K562 (cell line): ENCODE measurements around the gene C10orf90. TPM values are rescaled to one million over a fixed set of nuclear protein-coding genes. Genes with fewer than 3 reads are reported as not detected.

Experiments used
- ATAC-seq: fragments of 200-7000 bp; cut with Tn5 transposase; 3 replicates; pipeline ENCODE4 v1.9.1; 2020; ENCODE audit warnings: moderate library complexity
- BruUV-seq: library from RNA; stranded (reverse); fragments of 400-500 nt; replicated peaks from 2 replicates; lab custom pipeline; 2021; lab: Mats Ljungman, UMichigan
- CTCF ChIA-PET: fragments of 300-600 bp; formaldehyde crosslinking; extraction: SDS; loops from one replicate; lab custom pipeline; 2021; ENCODE audit warnings: low intra/inter-chr PET ratio; lab: Yijun Ruan, JAX
- POLR2A ChIA-PET: fragments of 300-600, 350-650 bp; sonication (Branson Sonifier 250); formaldehyde crosslinking; extraction: SDS; loops from one replicate; lab custom pipeline; 2021; ENCODE audit warnings: antibody characterized with exemption, inconsistent platforms; lab: Yijun Ruan, JAX
- DNase-seq, 4 experiments: peaks; one replicate each; pipeline versions ENCODE4 v3.0.0 to v3.0.0-alpha.2; 2011 to 2018; ENCODE audit warnings: low spot score in 3 of 4, mixed read lengths in 3 of 4; ENCODE audit errors: extremely low read depth in 1 of 4
- FAIRE-seq: peaks from 2 replicates; lab custom pipeline; 2011; peaks lifted over from hg19 to GRCh38; lab: Jason Lieb, UNC
- H2AFZ ChIP-seq: 2 replicates; pipeline ENCODE4 v1.6.0; 2011; ENCODE audit warnings: low read depth, low read length, control low read depth, inconsistent platforms
- H3K27ac ChIP-seq: fragments of 200-600 bp; 3 replicates; pipeline ENCODE4 v1.8.0; 2011; ENCODE audit warnings: low read depth, mild to moderate bottlenecking, control low read depth, inconsistent platforms, low read length, moderate library complexity, mixed read lengths; ENCODE audit errors: extremely low read depth
- H3K27me3 ChIP-seq, 2 experiments: fragments of 300-600 bp in 1 of 2; 2 replicates in 1 of 2; 3 replicates in 1 of 2; pipeline versions ENCODE4 v1.6.0 to v1.8.0; 2011; ENCODE audit warnings: inconsistent platforms in 2 of 2, low read length in 2 of 2, mild to moderate bottlenecking in 1 of 2, mixed read lengths in 1 of 2, moderate library complexity in 1 of 2; ENCODE audit not compliant: control insufficient read depth in 2 of 2, insufficient read depth in 2 of 2
- H3K36me3 ChIP-seq: fragments of 300-600 bp; 3 replicates; pipeline ENCODE4 v1.8.0; 2011; ENCODE audit warnings: mild to moderate bottlenecking, low read length, inconsistent platforms; ENCODE audit not compliant: control insufficient read depth, insufficient read depth
- H3K4me1 ChIP-seq, 2 experiments: fragments of 200-600 bp in 1 of 2; replicated peaks in 1 of 2; 2 replicates in 1 of 2; 3 replicates in 1 of 2; pipeline versions ENCODE4 v1.5.1 to v1.8.0; 2011; ENCODE audit warnings: inconsistent platforms in 2 of 2, low read length in 2 of 2, mild to moderate bottlenecking in 1 of 2, mixed read lengths in 1 of 2, moderate library complexity in 1 of 2; ENCODE audit not compliant: control insufficient read depth in 2 of 2, insufficient read depth in 2 of 2
- H3K4me2 ChIP-seq: 2 replicates; pipeline ENCODE4 v1.6.1; 2011; ENCODE audit warnings: low read length, control low read depth, inconsistent platforms, mixed read lengths; ENCODE audit not compliant: insufficient read depth
- H3K4me3 ChIP-seq: fragments of 200-600 bp; sonication (generic), shearing (Covaris generic); 2 replicates; pipeline ENCODE4 v1.5.1; 2016; ENCODE audit warnings: control low read depth, inconsistent platforms
- H3K79me2 ChIP-seq: fragments of 200-600 bp; 3 replicates; pipeline ENCODE4 v1.8.0; 2011; ENCODE audit warnings: low read length, inconsistent platforms; ENCODE audit not compliant: control insufficient read depth, insufficient read depth
- H3K9ac ChIP-seq, 2 experiments: 2 replicates each; pipeline versions ENCODE4 v1.6.0 to v1.6.1; 2011; ENCODE audit warnings: low read depth in 2 of 2, low read length in 2 of 2, control low read depth in 1 of 2, inconsistent platforms in 1 of 2, mild to moderate bottlenecking in 1 of 2, mixed read lengths in 1 of 2; ENCODE audit not compliant: insufficient read depth in 1 of 2
- H3K9me1 ChIP-seq: one replicate; pipeline ENCODE4 v1.6.0; 2011; ENCODE audit warnings: inconsistent platforms, mild to moderate bottlenecking, low read length, moderate library complexity; ENCODE audit not compliant: control insufficient read depth, insufficient read depth
- H3K9me3 ChIP-seq: replicated peaks from 2 replicates; pipeline ENCODE4 v1.5.1; 2011; ENCODE audit warnings: low read depth, low read length, inconsistent platforms; ENCODE audit not compliant: control insufficient read depth, insufficient read depth
- H4K20me1 ChIP-seq: replicated peaks from 2 replicates; pipeline ENCODE4 v1.6.1; 2011; ENCODE audit warnings: low read length, inconsistent platforms, mixed read lengths; ENCODE audit not compliant: control insufficient read depth, insufficient read depth
- GABPB1 ChIP-seq: sonication (generic); formaldehyde crosslinking; IDR thresholded peaks from 2 replicates; pipeline ENCODE4 v1.8.0; 2022; ENCODE audit warnings: mild to moderate bottlenecking, missing genetic modification reagents
- HINFP ChIP-seq: fragments of 450-650 bp; conservative IDR thresholded peaks from 2 replicates; pipeline ENCODE4 v1.6.1; 2016; ENCODE audit warnings: missing genetic modification characterization, low read depth, mild to moderate bottlenecking, control low read depth, missing compliant biosample characterization
- RAD51 ChIP-seq: fragments of 450-650 bp; IDR thresholded peaks from 2 replicates; pipeline ENCODE4 v1.7.1; 2016; ENCODE audit warnings: low read depth, mild to moderate bottlenecking, borderline replicate concordance
- RBBP5 ChIP-seq: fragments of 200-600 bp; sonication (generic); IDR thresholded peaks from 2 replicates; pipeline ENCODE4 v1.6.1; 2012; ENCODE audit warnings: borderline replicate concordance, mild to moderate bottlenecking, low read length, control low read depth, inconsistent platforms; ENCODE audit not compliant: insufficient read depth, poor library complexity, severe bottlenecking
- SPI1 ChIP-seq: IDR thresholded peaks from 2 replicates; pipeline ENCODE4 v1.6.1; 2011; ENCODE audit warnings: low read depth, low read length, control low read depth, borderline replicate concordance
- TRIM24 ChIP-seq, 2 experiments: fragments of 450-650 bp; IDR thresholded peaks; 2 replicates each; pipeline ENCODE4 v1.6.1; 2016
- TRIM25 ChIP-seq: fragments of 450-650 bp; IDR thresholded peaks from 2 replicates; pipeline ENCODE4 v1.7.0; 2016; ENCODE audit warnings: borderline replicate concordance
- ZEB2 ChIP-seq: fragments of 450-650 bp; IDR thresholded peaks from 2 replicates; pipeline ENCODE4 v1.6.1; 2016
- ZFP1 ChIP-seq: fragments of 450-650 bp; formaldehyde crosslinking; IDR thresholded peaks from 2 replicates; pipeline ENCODE4 v1.4.0; 2020; ENCODE audit warnings: mild to moderate bottlenecking, mixed read lengths
- ZNF445 ChIP-seq: fragments of 250-450 bp; sonication (Bioruptor Pico); IDR thresholded peaks from 2 replicates; pipeline ENCODE4 v1.4.0; 2020; ENCODE audit warnings: low read depth, mild to moderate bottlenecking, moderate library complexity
- ZNF77 ChIP-seq: fragments of 250-450 bp; sonication (Bioruptor Pico); IDR thresholded peaks from 2 replicates; pipeline ENCODE4 v1.5.0; 2020
- WGBS: fragments of 100-300 bp; shearing (Covaris generic); methylation state at CpG from one replicate; pipeline ENCODE4 v1.1.6; 2016; ENCODE audit warnings: low coverage, mixed read lengths; ENCODE audit not compliant: insufficient coverage; ENCODE audit errors: missing lambda C conversion rate; 5-methylcytosine and 5-hydroxymethylcytosine counted together
- in situ Hi-C: fragments of 300-500 bp; cut with MboI; formaldehyde crosslinking; loops from 4 replicates; pipeline ENCODE4 v1.15.0; 2018; ENCODE audit warnings: inconsistent platforms, mixed read lengths
- intact Hi-C: fragments of 100-400 bp; cut with micrococcal nuclease; formaldehyde crosslinking; loops from 2 replicates; pipeline ENCODE4 v1.14.2; 2022
- polyA plus RNA-seq, 8 experiments: library from polyadenylated mRNA; depleted of rRNA in 4 of 8; stranded (reverse) in 5 of 8; unstranded in 3 of 8; fragments of >200 nt; fragmentation: Nextera tagmentation in 2 of 8; fragmentation: Illumina TruSeq in 1 of 8; extraction: Ambion mirVana in 2 of 8; extraction: Trizol in 1 of 8; gene quantifications; 2 replicates each; pipeline versions ENCODE4 v1.2.1 to v1.2.3, GENCODE V29; 2011 to 2014; ENCODE audit warnings: inconsistent platforms in 1 of 8, missing spikeins in 1 of 8
- total RNA-seq, 7 experiments: library from RNA; depleted of rRNA in 6 of 7; stranded (reverse); fragments of >200 nt in 6 of 7; fragmentation: Illumina TruSeq in 2 of 7; extraction: Trizol in 2 of 7; gene quantifications; 2 replicates each; pipeline versions ENCODE4 v1.2.1 to v1.2.3, GENCODE V29; 2011 to 2021; ENCODE audit warnings: low replicate concordance in 1 of 7
- TF ChIP-seq, protein P1 (sequence below): fragments of 450-650 bp; IDR thresholded peaks from 2 replicates; pipeline ENCODE4 v1.6.1; 2014; ENCODE audit warnings: low read depth, mild to moderate bottlenecking, moderate library complexity, borderline replicate concordance

Gene C10orf90
- total and polyA plus RNA-seq, 9 of the 15 experiments (the other 6 are each of a cell fraction or from before 2014, with no cell fraction given): not detected

DNA sequence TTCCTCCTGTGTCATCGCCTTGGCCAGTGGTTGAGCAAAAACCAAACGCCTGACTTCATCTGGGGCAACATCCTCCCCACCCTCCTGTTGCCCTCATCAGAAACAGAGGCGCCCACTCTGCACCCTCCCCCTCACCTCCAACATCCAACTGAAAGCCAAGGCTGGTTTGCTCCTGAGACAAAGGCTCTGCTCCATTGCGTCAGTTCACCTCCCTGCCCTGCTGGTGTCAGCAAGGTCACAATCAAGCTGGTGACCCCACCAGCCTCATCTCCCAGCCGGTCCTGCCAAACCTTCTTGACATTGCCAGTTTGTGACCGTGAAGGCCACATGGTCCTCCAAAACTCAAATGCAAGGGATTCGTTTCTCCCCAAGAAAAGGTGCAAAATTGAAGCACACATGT lies 150.5 kb downstream of the C10orf90 start:
- H3K4me3 ChIP-seq: no peak overlapping the region
- H3K9me1 ChIP-seq: no peaks in the 10 kb centered on the region
- no peaks in the 10 kb centered on the region for H4K20me1 ChIP-seq
- in situ Hi-C loops (no loop called here), intact Hi-C loops (no loop called here)
- FAIRE-seq (no peak), DNase-seq (no peak), ATAC-seq (no peak)
- H3K79me2 ChIP-seq: no peaks in the 10 kb centered on the region
- H3K9ac ChIP-seq: no peak overlapping the region
- no peak overlapping the region for H2AFZ ChIP-seq
- H3K9me3 ChIP-seq: no peaks in the 10 kb centered on the region
- POLR2A ChIA-PET: no interaction called here
- H3K4me1 ChIP-seq: no peaks in the 10 kb centered on the region
- CTCF ChIA-PET: no interaction called here
- WGBS: 0% methylated on average over 5 of the region's 7 CpGs
- no peaks in the 10 kb centered on the region for H3K36me3 ChIP-seq
- TF ChIP-seq SPI1 (no peak), TRIM25 (no peak), ZEB2 (no peak)
- no TSS peak for BruUV-seq
- H3K27me3 ChIP-seq: no peaks in the 10 kb centered on the region; a peak in 1 of 5 replicates
- H3K4me2 ChIP-seq: no peak overlapping the region
- H3K27ac ChIP-seq: no peak overlapping the region

- CTCF ChIA-PET: no interaction called here
- H3K9me1 ChIP-seq: no peaks in the 10 kb centered on the region
- no peaks in the 10 kb centered on the region; a peak in 1 of 5 replicates for H3K27me3 ChIP-seq
- no peaks in the 10 kb centered on the region for H4K20me1 ChIP-seq
- POLR2A ChIA-PET: no interaction called here
- no peaks in the 10 kb centered on the region for H3K9me3 ChIP-seq
- no peak overlapping the region for H3K27ac ChIP-seq
- no peaks in the 10 kb centered on the region for H3K79me2 ChIP-seq
- intact Hi-C loops (no loop called here), in situ Hi-C loops (no loop called here)
- H3K36me3 ChIP-seq: no peaks in the 10 kb centered on the region
- no peak overlapping the region for H3K4me2 ChIP-seq
- no peak overlapping the region for H2AFZ ChIP-seq
- H3K4me1 ChIP-seq: no peaks in the 10 kb centered on the region
- FAIRE-seq (no peak), ATAC-seq (no peak), DNase-seq (no peak)
- no TSS peak for BruUV-seq
- WGBS: 6% methylated on average over 2 of the region's 2 CpGs
- H3K4me3 ChIP-seq: no peak overlapping the region
- no peak overlapping the region for H3K9ac ChIP-seq
- TF ChIP-seq, protein P1, sequence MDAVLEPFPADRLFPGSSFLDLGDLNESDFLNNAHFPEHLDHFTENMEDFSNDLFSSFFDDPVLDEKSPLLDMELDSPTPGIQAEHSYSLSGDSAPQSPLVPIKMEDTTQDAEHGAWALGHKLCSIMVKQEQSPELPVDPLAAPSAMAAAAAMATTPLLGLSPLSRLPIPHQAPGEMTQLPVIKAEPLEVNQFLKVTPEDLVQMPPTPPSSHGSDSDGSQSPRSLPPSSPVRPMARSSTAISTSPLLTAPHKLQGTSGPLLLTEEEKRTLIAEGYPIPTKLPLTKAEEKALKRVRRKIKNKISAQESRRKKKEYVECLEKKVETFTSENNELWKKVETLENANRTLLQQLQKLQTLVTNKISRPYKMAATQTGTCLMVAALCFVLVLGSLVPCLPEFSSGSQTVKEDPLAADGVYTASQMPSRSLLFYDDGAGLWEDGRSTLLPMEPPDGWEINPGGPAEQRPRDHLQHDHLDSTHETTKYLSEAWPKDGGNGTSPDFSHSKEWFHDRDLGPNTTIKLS: no peak
- TF ChIP-seq TRIM24 (IDR thresholded peaks at IDR 0.05) (no peak), ZNF445 (CRISPR knock-in tag) (no peak), RAD51 (no peak), ZFP1 (CRISPR knock-in tag) (no peak), RBBP5 (no peak), GABPB1 (CRISPR knock-in tag) (no peak), ZNF77 (CRISPR knock-in tag) (no peak), HINFP (no peak)
Measured at GRCh38 chr10:126519185-126519584, 151.3 kb downstream of the C10orf90 start.
